ENCODE results near the gene RAI14. TPM values are rescaled to one million over a fixed set of nuclear protein-coding genes. Genes with fewer than 3 reads are reported as not detected.

RAI14 gene
- total and polyA plus RNA-seq, 2 donors (not counting 3 experiments of a cell fraction or from before 2014, with no cell fraction given) = 114 to 369 TPM

- dilution Hi-C loops (cut with MboI; ENCODE audit: extremely low pct_ligation_motif_present, low sequenced_read_pairs) = no loop called here
- Histone ChIP-seq H2AFZ (ENCODE audit: low read depth, low read length) (no peak overlapping the region), H3K27me3 (ENCODE audit: control insufficient read depth in 2 of 2, insufficient read depth in 2 of 2, low read length in 2 of 2) (no peaks in the 10 kb centered on the region), H4K20me1 (replicated peaks; ENCODE audit: control insufficient read depth, extremely low read depth, insufficient read depth, low read length) (peaks cover 7% of the 10 kb centered on the region), H3K79me2 (ENCODE audit: control insufficient read depth, insufficient read depth, low read length) (peaks cover 54% of the 10 kb centered on the region), H3K4me3 (replicated peaks in 1 of 3; ENCODE audit: insufficient read depth in 1 of 3, low read depth in 1 of 3, low read length in 3 of 3) (peak overlapping the region; percentile 96 to 99 (median 98)), H3K9me3 (replicated peaks; ENCODE audit: control insufficient read depth, insufficient read depth, low read length) (no peaks in the 10 kb centered on the region), H3K9me1 (replicated peaks; ENCODE audit: control insufficient read depth, extremely low read depth, insufficient read depth, low read length) (no peaks in the 10 kb centered on the region), H3K4me1 (ENCODE audit: control insufficient read depth, extremely low read depth, insufficient read depth, low read length) (peaks cover 59% of the 10 kb centered on the region), H3K9ac (replicated peaks; ENCODE audit: extremely low read depth, insufficient read depth, low read length) (peak overlapping the region; percentile 100), H3K4me2 (ENCODE audit: insufficient read depth, low read length) (peak overlapping the region; percentile 97), H3K36me3 (ENCODE audit: control insufficient read depth in 2 of 2, extremely low read depth in 1 of 2, insufficient read depth in 2 of 2, low read length in 2 of 2) (peaks cover 3% of the 10 kb centered on the region in 2 experiments), H3K27ac (ENCODE audit: insufficient read depth, low read depth, low read length) (peak overlapping the region; percentile 96)
- FAIRE-seq (no peak), DNase-seq (ENCODE audit: low read depth, low spot score) (peak; percentile 30)
- TF ChIP-seq EZH2 (IDR thresholded peaks at IDR 0.05; ENCODE audit: borderline replicate concordance, low read depth, low read length, severe bottlenecking) (no peak), POLR2AphosphoS5 (IDR thresholded peaks at IDR 0.05; ENCODE audit: insufficient read depth, low read depth, low read length) (no peak), MAX (IDR thresholded peaks at IDR 0.05; ENCODE audit: insufficient read depth, insufficient read length) (no peak), GATA2 (IDR thresholded peaks at IDR 0.05; ENCODE audit: insufficient read depth, insufficient read length, low read depth, low read length) (no peak), FOS (IDR thresholded peaks at IDR 0.05; ENCODE audit: borderline replicate concordance, insufficient read depth, low read length) (no peak), POLR2A (IDR thresholded peaks at IDR 0.05; ENCODE audit: low read depth, low read length) (no peak), MYC (IDR thresholded peaks at IDR 0.05; ENCODE audit: low read depth, low read length) (no peak), JUN (IDR thresholded peaks at IDR 0.05; ENCODE audit: borderline replicate concordance, insufficient read depth, insufficient read length, low read depth) (no peak), CTCF (IDR thresholded peaks at IDR 0.05; ENCODE audit: extremely low read depth in 1 of 2, insufficient read depth in 1 of 2, low read depth in 1 of 2, low read length in 2 of 2) (no peak)
- ChIA-PET CTCF (interaction anchor here (0.7 to 3.6 kb wide), 12 partner anchors 30 to 171 kb away, joined by 3 to 33 read pairs (median 4); no protein-coding TSS in a partner anchor), POLR2A (interaction anchor here (1.0 to 3.6 kb wide), 5 partner anchors 30 to 171 kb away, joined by 3 to 57 read pairs (median 7); no protein-coding TSS in a partner anchor)
- intact Hi-C loops (cut with micrococcal nuclease) = loop anchor here (1.0 to 5.0 kb wide), 9 partner anchors 28 to 242 kb away; no protein-coding TSS in a partner anchor
- no TSS peak for BruUV-seq (replicated peaks)
These were observed 659 bp downstream of the RAI14 start for GRCh38 chr5:34656700-34657273.

Measured in endothelial cell of umbilical vein (primary cell).